ENCODE measurements around the gene TEF. TPM values are rescaled to one million over a fixed set of nuclear protein-coding genes. Genes with fewer than 3 reads are reported as not detected.

TEF gene
- polyA plus RNA-seq, 1 of the 3 experiments (the other 2 are of a cell fraction): 3.6 TPM

DNA sequence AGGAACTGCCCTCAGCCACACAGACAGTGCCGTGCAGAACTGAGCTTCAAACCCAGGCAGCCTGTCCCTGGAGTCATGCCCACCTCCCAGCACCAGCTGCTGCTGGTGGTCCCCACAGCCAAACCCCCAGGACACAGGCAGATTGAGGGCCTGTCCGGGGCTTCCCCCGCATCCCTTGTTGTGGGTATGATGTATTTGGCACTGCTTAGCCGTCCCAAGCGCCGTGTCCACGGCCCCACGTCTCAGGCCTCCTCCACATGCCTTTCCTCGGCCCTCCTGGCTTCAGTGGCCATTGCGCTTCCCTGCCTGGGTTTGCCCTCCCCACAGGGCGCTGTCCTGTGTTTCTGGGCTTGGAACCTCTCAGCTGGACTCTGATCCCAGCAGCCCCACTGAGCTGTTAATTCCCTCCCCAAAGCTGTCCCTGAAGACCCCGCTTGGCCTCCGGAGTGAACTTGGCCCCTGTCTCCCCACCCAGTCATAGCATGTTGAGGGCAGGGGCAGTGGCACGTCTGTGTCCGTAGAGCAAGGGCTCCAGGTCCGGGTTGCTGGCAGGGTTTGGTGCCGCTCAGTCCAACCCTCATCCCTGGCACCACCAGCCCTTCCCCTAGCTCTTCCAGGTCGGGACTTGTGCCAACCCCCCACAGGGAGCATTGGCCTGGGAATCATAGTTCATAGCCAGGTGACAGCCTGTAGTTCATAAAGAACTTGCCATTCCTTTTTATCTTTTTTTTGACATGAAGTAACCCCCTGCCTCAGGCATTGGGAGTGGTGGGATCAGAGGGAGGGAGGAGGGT lies 34.5 kb upstream of the TEF start (continued):
- no peak for TF ChIP-seq RXRA (IDR thresholded peaks at IDR 0.05; ENCODE audit: borderline replicate concordance, low read depth)

DNA sequence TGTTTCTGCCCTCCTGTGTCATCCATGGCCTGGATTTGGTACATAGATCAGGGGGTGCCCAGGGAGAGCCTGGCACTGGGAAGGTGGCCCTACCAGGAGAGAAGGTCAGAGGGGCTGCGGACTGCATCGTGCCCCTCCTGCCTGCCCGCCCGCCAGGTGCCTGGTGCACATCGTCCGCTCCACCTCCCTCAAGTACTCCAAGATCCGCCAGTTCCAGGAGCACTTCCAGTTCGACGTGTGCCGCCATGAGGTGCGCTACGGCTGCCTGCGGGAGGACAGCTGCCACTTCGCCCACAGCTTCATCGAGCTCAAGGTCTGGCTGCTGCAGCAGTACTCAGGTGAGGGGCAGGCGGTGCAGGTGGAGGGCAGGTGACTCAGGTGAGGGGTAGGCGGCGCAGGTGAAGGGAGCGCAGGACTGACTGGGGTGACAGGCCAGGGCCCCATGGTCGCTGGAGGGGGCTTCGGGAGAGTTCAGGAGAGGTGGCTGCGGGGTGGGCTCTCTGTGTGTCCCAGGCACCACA lies 32.7 kb upstream of the TEF start:
- H3K27ac ChIP-seq (ENCODE audit: low read depth in 2 of 2, low read length in 1 of 2): no peak overlapping the region
- no peaks in the 10 kb centered on the region for H4K20me1 ChIP-seq (ENCODE audit: insufficient read depth)
- no peaks in the 10 kb centered on the region for H3K27me3 ChIP-seq (ENCODE audit: insufficient read depth)
- H3K4me2 ChIP-seq: no peak overlapping the region
- H3F3A ChIP-seq (replicated peaks; ENCODE audit: insufficient read depth): no peaks in the 10 kb centered on the region
- ChIA-PET CTCF (no interaction called here), POLR2A (no interaction called here)
- no peaks in the 10 kb centered on the region for H3K4me1 ChIP-seq (ENCODE audit: control insufficient read depth in 1 of 2, insufficient read depth in 2 of 2, low read depth in 1 of 2, low read length in 1 of 2)
- no peak overlapping the region for H2AFZ ChIP-seq (ENCODE audit: low read depth)
- H3K9me2 ChIP-seq: no peaks in the 10 kb centered on the region
- peaks cover 0 to 18% of the 10 kb centered on the region in 2 experiments for H3K36me3 ChIP-seq (replicated peaks in 1 of 2; ENCODE audit: control insufficient read depth in 1 of 2, insufficient read depth in 2 of 2, low read length in 1 of 2)
- no peak for TF ChIP-seq NRF1 (IDR thresholded peaks at IDR 0.05; ENCODE audit: low read depth, low read length)
- TF ChIP-seq, protein P1, sequence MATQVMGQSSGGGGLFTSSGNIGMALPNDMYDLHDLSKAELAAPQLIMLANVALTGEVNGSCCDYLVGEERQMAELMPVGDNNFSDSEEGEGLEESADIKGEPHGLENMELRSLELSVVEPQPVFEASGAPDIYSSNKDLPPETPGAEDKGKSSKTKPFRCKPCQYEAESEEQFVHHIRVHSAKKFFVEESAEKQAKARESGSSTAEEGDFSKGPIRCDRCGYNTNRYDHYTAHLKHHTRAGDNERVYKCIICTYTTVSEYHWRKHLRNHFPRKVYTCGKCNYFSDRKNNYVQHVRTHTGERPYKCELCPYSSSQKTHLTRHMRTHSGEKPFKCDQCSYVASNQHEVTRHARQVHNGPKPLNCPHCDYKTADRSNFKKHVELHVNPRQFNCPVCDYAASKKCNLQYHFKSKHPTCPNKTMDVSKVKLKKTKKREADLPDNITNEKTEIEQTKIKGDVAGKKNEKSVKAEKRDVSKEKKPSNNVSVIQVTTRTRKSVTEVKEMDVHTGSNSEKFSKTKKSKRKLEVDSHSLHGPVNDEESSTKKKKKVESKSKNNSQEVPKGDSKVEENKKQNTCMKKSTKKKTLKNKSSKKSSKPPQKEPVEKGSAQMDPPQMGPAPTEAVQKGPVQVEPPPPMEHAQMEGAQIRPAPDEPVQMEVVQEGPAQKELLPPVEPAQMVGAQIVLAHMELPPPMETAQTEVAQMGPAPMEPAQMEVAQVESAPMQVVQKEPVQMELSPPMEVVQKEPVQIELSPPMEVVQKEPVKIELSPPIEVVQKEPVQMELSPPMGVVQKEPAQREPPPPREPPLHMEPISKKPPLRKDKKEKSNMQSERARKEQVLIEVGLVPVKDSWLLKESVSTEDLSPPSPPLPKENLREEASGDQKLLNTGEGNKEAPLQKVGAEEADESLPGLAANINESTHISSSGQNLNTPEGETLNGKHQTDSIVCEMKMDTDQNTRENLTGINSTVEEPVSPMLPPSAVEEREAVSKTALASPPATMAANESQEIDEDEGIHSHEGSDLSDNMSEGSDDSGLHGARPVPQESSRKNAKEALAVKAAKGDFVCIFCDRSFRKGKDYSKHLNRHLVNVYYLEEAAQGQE (IDR thresholded peaks at IDR 0.05; ENCODE audit: low read depth, low read length): no peak
- no peak for TF ChIP-seq FOXJ3 (CRISPR knock-in tag; IDR thresholded peaks at IDR 0.05)
- TF ChIP-seq RFX5 (IDR thresholded peaks at IDR 0.05; ENCODE audit: low read length): no peak
- no peak for TF ChIP-seq GABPA (IDR thresholded peaks at IDR 0.05; ENCODE audit: low read depth)
- no peak for TF ChIP-seq YY1 (IDR thresholded peaks at IDR 0.05; ENCODE audit: low read depth)
- no peak for TF ChIP-seq TCF12 (IDR thresholded peaks at IDR 0.05)
- no peak overlapping the region for H3K9ac ChIP-seq
- DNase-seq: no peak
- no peak overlapping the region for H3K4me3 ChIP-seq (ENCODE audit: low read depth in 2 of 2, low read length in 1 of 2)
- no peaks in the 10 kb centered on the region for H3K9me3 ChIP-seq
- no CpG with 5 or more reads among the region's 22 CpGs for WGBS (ENCODE audit: low lambda C conversion rate)
- H3K79me2 ChIP-seq (ENCODE audit: insufficient read depth): no peaks in the 10 kb centered on the region

DNA sequence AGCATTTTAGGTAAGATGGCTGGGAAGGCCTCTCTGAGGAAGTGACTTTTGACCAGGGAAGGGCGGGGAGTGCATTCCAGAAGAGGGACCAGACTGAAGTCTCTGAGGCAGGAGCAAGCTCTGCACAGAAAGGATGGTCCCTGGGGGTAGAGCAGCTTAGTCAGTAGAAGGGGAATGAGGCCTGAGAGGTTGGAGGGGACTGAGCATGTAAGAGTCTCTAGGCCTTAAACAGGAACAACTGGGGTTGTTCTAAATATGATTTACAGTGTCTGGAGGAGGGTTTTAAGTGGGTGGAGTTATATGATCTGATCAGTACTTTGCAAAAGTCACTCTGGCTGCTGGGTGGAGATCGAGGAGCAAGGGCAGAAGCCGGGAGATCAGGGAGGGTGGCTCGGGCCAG lies 31.7 kb upstream of the TEF start:
- Histone ChIP-seq H3K4me2 (no peak overlapping the region), H3K27ac (ENCODE audit: low read depth in 2 of 2, low read length in 1 of 2) (no peak overlapping the region), H3K9ac (no peak overlapping the region), H3K9me2 (no peaks in the 10 kb centered on the region), H3K4me3 (ENCODE audit: low read depth in 2 of 2, low read length in 1 of 2) (no peak overlapping the region), H2AFZ (ENCODE audit: low read depth) (no peak overlapping the region), H3K36me3 (replicated peaks in 1 of 2; ENCODE audit: control insufficient read depth in 1 of 2, insufficient read depth in 2 of 2, low read length in 1 of 2) (peaks cover 0 to 17% of the 10 kb centered on the region in 2 experiments), H3K27me3 (ENCODE audit: insufficient read depth) (no peaks in the 10 kb centered on the region), H4K20me1 (ENCODE audit: insufficient read depth) (no peaks in the 10 kb centered on the region), H3K79me2 (ENCODE audit: insufficient read depth) (no peaks in the 10 kb centered on the region), H3K9me3 (no peaks in the 10 kb centered on the region), H3K4me1 (ENCODE audit: control insufficient read depth in 1 of 2, insufficient read depth in 2 of 2, low read depth in 1 of 2, low read length in 1 of 2) (no peaks in the 10 kb centered on the region), H3F3A (replicated peaks; ENCODE audit: insufficient read depth) (no peaks in the 10 kb centered on the region)
- TF ChIP-seq, protein P2, sequence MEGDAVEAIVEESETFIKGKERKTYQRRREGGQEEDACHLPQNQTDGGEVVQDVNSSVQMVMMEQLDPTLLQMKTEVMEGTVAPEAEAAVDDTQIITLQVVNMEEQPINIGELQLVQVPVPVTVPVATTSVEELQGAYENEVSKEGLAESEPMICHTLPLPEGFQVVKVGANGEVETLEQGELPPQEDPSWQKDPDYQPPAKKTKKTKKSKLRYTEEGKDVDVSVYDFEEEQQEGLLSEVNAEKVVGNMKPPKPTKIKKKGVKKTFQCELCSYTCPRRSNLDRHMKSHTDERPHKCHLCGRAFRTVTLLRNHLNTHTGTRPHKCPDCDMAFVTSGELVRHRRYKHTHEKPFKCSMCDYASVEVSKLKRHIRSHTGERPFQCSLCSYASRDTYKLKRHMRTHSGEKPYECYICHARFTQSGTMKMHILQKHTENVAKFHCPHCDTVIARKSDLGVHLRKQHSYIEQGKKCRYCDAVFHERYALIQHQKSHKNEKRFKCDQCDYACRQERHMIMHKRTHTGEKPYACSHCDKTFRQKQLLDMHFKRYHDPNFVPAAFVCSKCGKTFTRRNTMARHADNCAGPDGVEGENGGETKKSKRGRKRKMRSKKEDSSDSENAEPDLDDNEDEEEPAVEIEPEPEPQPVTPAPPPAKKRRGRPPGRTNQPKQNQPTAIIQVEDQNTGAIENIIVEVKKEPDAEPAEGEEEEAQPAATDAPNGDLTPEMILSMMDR (IDR thresholded peaks at IDR 0.05): no peak
- TF ChIP-seq RAD21 (IDR thresholded peaks at IDR 0.05; ENCODE audit: low read length): no peak
- no peak for TF ChIP-seq JUND (IDR thresholded peaks at IDR 0.05)
- TF ChIP-seq TEAD4 (IDR thresholded peaks at IDR 0.05; ENCODE audit: borderline replicate concordance, insufficient read depth): no peak
- no peak for DNase-seq
- POLR2A ChIA-PET: no interaction called here
- CTCF ChIA-PET: no interaction called here
- 98% methylated on average over 4 of the region's 4 CpGs for WGBS (ENCODE audit: low lambda C conversion rate)

Data from SK-N-SH (cell line).